Lower leg skin (tissue), 4 donors: Measurements from ENCODE around the gene XK. TPM values are rescaled to one million over a fixed set of nuclear protein-coding genes. Genes with fewer than 3 reads are reported as not detected.

Source experiments
- DNase-seq, 2 donors: peaks; one replicate each; pipeline ENCODE4 v3.0.0-alpha.2; 2019; ENCODE audit warnings: low spot score in 2 of 2
- H3K4me3 ChIP-seq: fragments of 200-600 bp; sonication (generic); 2 replicates; pipeline ENCODE4 v1.5.1; 2017; ENCODE audit warnings: mild to moderate bottlenecking, low read depth; ENCODE audit not compliant: poor library complexity, severe bottlenecking
- POLR2A ChIP-seq, 2 donors: fragments of 450-650 bp; IDR thresholded peaks; one replicate each; pipeline ENCODE4 v1.6.1; 2016 to 2017; ENCODE audit warnings: antibody characterized with exemption in 2 of 2, mild to moderate bottlenecking in 1 of 2, moderate library complexity in 1 of 2
- WGBS, 2 donors: methylation state at CpG; one replicate each; pipeline ENCODE4 v1.1.5; 2018; 5-methylcytosine and 5-hydroxymethylcytosine counted together
- intact Hi-C: fragments of 100-400 bp; cut with DNase I; formaldehyde crosslinking; loops from one replicate; pipeline ENCODE4 v1.15.0; 2023; ENCODE audit warnings: low total_unique reads
- total RNA-seq, 4 donors: library from RNA; depleted of rRNA; stranded (reverse); fragments of >200 nt; gene quantifications; one replicate each; pipeline ENCODE4 v1.1.0, GENCODE V29; 2016
- TF ChIP-seq, protein P1 (sequence below), 3 donors: fragments of 450-650 bp; IDR thresholded peaks; one replicate each; pipeline ENCODE4 v1.5.1; 2016; ENCODE audit warnings: antibody characterized with exemption in 3 of 3, mild to moderate bottlenecking in 3 of 3, moderate library complexity in 2 of 3

XK gene
- total RNA-seq, 4 donors from 2014 or later = 1.1 to 2.5 (median 1.6) TPM

DNA sequence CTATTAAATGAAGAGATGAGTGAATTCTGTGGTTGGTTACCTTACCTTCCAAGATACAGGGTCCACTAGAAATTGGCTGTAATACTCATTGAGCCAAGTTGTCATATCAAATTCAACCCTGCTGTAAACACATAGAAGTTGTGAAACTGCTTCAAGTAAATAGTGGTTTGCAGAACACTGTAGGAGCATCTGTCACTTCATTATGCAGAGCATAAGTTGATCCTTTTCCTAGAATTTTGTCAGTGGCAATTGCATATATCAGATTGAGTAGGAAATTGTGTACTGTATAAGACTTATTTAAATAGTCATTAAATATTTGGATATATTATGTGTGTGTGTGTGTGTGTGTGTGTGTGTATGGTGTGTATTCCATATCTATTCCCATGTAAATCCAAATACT is 8.8 kb upstream of the XK start:
- intact Hi-C loops = no loop called here

DNA sequence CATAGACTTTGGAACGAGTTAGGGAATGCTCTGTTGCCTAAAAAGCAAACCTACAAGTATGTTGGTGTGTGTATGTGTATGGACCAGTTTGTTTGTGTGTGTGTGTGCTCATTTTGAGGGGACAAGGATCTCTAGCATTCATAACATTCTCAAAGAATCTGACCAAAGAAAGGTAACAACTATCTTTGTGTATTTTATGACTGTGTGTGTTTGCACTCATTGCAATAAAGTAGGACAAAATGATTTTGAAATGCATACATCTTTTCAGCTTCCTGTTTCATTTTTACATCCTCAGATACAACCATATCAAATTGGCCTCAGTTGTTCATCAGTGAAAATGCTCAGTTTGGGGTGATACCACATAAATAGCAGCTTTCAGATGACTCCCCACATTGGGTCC is 8.3 kb upstream of the XK start:
- intact Hi-C loops = no loop called here
- H3K4me3 ChIP-seq = no peak overlapping the region
- WGBS, 2 donors = 44 to 82% methylated on average over 1 of the region's 1 CpG
- no peak for DNase-seq
- TF ChIP-seq POLR2A (IDR thresholded peaks at IDR 0.05) = no peak
- TF ChIP-seq, protein P1, sequence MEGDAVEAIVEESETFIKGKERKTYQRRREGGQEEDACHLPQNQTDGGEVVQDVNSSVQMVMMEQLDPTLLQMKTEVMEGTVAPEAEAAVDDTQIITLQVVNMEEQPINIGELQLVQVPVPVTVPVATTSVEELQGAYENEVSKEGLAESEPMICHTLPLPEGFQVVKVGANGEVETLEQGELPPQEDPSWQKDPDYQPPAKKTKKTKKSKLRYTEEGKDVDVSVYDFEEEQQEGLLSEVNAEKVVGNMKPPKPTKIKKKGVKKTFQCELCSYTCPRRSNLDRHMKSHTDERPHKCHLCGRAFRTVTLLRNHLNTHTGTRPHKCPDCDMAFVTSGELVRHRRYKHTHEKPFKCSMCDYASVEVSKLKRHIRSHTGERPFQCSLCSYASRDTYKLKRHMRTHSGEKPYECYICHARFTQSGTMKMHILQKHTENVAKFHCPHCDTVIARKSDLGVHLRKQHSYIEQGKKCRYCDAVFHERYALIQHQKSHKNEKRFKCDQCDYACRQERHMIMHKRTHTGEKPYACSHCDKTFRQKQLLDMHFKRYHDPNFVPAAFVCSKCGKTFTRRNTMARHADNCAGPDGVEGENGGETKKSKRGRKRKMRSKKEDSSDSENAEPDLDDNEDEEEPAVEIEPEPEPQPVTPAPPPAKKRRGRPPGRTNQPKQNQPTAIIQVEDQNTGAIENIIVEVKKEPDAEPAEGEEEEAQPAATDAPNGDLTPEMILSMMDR (IDR thresholded peaks at IDR 0.05) = no peak

More for the DNA sequence above, 8.8 kb upstream of the XK start:
- TF ChIP-seq, protein P1 (IDR thresholded peaks at IDR 0.05) = no peak
- TF ChIP-seq POLR2A (IDR thresholded peaks at IDR 0.05) = no peak
- DNase-seq = no peak
- no peak overlapping the region for H3K4me3 ChIP-seq

DNA sequence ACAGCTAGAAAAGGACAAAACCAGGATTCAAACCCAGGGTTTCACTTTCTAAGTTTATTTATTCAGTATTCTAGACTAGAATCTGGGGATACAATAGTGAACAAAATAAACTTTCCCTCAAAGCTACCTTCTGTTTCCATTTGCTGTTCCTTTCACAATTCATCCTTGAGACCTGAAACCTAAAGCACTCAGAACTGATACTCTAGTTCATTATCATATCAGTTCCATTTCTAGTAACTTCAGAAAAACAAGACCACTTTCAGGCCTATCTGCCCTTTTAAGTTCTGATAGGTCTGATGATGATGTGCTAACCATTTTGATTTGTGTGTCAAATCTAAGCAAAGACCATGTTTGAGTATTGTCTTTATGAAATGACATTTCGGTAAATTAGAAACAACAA is 7.8 kb upstream of the XK start:
- H3K4me3 ChIP-seq = no peak overlapping the region
- no peak for TF ChIP-seq POLR2A (IDR thresholded peaks at IDR 0.05)
- TF ChIP-seq, protein P1 (IDR thresholded peaks at IDR 0.05) = no peak
- intact Hi-C loops = no loop called here
- DNase-seq = no peak
- WGBS, 2 donors = 87 to 93% methylated on average over 1 of the region's 1 CpG

DNA sequence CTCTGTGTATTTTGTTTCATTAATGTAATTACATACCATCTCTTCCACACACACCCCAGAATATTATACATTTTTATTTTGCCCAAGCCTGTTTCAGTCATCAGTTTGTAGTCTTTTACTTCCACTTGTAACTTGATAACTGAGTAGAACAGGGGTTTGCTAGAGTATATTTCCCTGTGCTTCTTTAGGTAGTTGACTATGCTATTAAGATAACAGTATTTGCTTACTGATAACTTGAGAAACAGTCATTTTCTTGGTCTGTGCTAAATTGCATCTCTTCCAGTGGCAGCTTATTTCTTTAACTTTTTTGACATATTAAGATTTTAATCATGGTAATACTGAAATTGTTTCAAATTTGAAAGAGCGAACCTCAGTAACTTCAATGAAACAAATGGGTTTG is 7.0 kb upstream of the XK start:
- TF ChIP-seq, protein P1 (IDR thresholded peaks at IDR 0.05) = no peak
- TF ChIP-seq POLR2A (IDR thresholded peaks at IDR 0.05) = no peak
- H3K4me3 ChIP-seq = no peak overlapping the region
- 92 to 96% methylated on average over 1 of the region's 1 CpG for WGBS, 2 donors
- DNase-seq = no peak
- intact Hi-C loops = no loop called here

DNA sequence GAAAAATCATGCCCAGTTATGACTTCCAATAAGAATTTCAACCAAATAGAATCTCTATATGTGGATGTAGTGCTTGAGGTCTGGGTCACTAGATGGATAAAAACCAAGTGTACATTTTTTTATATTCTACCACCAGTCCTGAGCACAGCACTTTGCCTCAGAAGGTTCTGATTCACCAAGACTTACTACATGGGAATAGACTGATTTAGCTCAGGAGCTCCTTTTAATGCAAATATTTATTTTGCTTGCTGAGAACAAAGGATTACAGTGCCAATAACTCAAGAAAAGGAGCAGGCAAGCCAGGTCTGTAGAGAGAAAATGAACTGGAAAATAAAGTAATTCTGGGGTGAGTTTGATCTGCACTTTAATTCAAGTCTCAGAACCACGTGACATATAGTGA is 6.4 kb upstream of the XK start:
- 53 to 100% methylated on average over 1 of the region's 1 CpG for WGBS, 2 donors
- DNase-seq = no peak
- intact Hi-C loops = no loop called here
- no peak for TF ChIP-seq POLR2A (IDR thresholded peaks at IDR 0.05)
- TF ChIP-seq, protein P1 (IDR thresholded peaks at IDR 0.05) = no peak
- H3K4me3 ChIP-seq = no peak overlapping the region

DNA sequence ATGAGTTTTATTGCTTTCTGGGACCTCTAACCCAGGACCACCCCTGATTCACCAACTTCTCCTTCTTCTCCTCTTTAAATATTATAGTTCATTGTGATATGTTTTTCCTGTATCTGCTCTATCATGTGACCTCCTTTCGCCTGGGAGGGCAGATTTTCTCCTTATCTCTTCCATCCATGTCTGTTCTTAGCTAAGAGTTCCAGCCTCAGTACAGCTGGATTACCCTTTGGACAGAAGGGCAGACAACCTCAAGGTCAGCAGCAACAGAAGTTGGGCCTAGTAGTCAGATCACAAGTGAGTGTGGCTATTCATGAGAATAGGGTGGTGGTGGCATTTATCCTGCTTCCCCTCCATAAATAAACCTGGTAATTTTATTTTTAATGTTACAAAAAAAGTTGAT is 5.7 kb upstream of the XK start:
- no peak overlapping the region for H3K4me3 ChIP-seq
- intact Hi-C loops = no loop called here
- 65 to 100% methylated on average over 1 of the region's 1 CpG for WGBS, 2 donors
- DNase-seq = no peak
- TF ChIP-seq POLR2A (IDR thresholded peaks at IDR 0.05) = no peak
- TF ChIP-seq, protein P1 (IDR thresholded peaks at IDR 0.05) = no peak
